Ovary (tissue), 3 donors: ENCODE data around the gene GNG2.

Source experiments
- CTCF ChIP-seq, 3 donors: fragments of 450-650 bp in 2 of 3; fragments of 200-600 bp in 1 of 3; IDR thresholded peaks; one replicate each; pipeline versions ENCODE4 v1.5.1 to v1.8.0; 2016 to 2022; ENCODE audit warnings: antibody characterized with exemption in 3 of 3, mild to moderate bottlenecking in 1 of 3
- POLR2A ChIP-seq: fragments of 450-650 bp; IDR thresholded peaks from one replicate; pipeline ENCODE4 v1.6.1; 2017; ENCODE audit warnings: antibody characterized with exemption, mild to moderate bottlenecking, moderate library complexity
- donor health status: DM: no; HTN: no; CAD: no.

- TF ChIP-seq CTCF (IDR thresholded peaks at IDR 0.05) (no peak), POLR2A (no peak)
Observed at GRCh38 chr14:51963286-51963685, 102.9 kb downstream of the GNG2 start.
